ENCODE data around the gene TMEM222. TPM values are rescaled to one million over a fixed set of nuclear protein-coding genes. Genes with fewer than 3 reads are reported as not detected.

The TMEM222 gene
- total and polyA plus RNA-seq, 8 donors = 11.9 to 37.0 (median 17.5) TPM

DNA sequence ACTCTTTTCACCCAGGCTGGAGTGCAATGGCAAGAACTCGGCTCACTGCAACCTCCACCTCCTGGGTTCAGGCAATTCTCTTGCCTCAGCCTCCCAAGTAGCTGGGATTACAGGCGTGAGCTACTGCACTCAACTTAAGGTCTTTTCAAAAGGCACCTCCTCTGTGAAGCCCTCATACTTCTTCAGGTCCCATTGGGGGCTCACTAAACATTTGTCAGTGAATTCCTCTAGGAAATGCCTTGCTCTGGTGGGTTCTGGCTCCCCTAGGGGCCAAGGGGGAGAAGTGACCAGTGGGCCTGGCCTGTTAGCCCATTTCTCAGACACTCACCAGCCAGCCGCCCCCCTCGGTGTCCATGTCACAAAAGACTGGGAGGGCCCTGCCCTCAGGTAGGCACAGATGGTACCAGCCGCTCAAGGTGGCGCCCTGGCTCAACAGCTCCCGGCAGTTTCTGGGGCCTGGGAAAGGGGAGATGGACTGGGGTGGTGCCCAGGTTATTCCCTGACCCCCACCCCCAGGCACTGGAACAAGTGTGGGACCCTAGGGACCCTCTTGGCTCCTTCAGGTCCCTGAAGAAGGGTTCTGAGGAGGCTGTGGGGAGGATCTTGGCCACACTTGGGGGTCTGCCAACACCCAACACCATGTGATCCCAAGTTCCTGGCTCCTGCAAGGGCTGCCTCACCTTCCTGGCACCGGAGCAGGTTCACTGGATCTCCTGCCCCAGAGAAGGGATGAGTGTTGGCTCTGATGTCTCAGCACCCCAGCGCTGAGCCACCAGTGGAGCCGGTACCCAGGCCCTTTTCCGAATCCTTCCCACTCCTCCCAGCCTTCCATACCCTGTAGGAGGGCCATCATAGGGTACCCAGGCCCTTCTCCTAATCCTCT lies 51.1 kb downstream of the TMEM222 start:
- Histone ChIP-seq H3K36me3 (no peaks in the 10 kb centered on the region), H3K4me3 (no peak overlapping the region), H3K27me3 (no peaks in the 10 kb centered on the region), H3K4me1 (no peaks in the 10 kb centered on the region), H3K9me3 (no peaks in the 10 kb centered on the region), H3K27ac (no peak overlapping the region)
- no peak for FAIRE-seq
- intact Hi-C loops (cut with DNase I) = no loop called here
- peak in 1 of 6 donors; percentile 53 for DNase-seq
- ATAC-seq = no peak
- no peak for TF ChIP-seq CTCF (IDR thresholded peaks at IDR 0.05)
- WGBS, 2 donors = 83 to 88% methylated on average over 11 of the region's 11 CpGs

DNA sequence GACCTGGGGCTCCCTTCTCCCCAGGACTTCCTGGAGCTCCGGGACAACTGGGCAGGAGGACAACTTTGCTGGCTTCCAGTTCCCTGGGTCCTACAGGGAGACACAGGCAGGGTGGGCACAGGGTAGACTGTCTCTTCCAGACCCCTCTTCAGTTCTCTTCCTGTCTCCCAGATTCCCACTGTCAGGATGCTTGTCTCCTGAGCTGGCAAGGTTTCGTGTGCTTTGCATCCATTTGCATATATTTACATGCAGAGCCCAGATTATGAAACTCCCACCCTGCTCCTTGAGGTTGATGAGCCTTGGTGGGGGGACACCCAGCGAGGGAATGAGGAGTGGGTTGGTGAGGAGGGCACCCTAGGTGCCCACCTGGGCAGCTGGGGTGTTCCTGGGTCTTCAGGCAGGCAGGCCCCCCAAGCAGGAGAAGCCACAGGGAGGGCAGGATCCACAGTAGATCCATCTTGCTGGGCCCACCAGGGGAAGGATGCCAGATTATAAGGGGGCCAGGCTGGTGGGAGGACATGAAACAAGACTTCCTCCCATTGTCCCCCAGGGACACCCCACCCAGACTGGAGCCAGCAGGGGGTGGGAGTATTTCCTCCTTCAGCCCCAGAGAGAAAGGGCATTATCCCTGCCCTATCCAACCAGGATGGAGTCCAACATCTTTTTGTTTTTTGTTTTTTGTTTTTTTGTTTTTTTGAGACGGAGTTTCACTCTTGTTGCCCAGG lies 52.6 kb downstream of the TMEM222 start, which contains the start of gene FCN3:
Gene FCN3 (minus strand): TSS at position 463 of the 725 bp plus-strand sequence. CDS start 6 bp downstream, at position 457.
- FAIRE-seq (no peak), DNase-seq (no peak), ATAC-seq (no peak)
- 64 to 71% methylated on average over 4 of the region's 4 CpGs for WGBS, 2 donors
- Histone ChIP-seq H3K9me3 (no peaks in the 10 kb centered on the region), H3K4me1 (no peaks in the 10 kb centered on the region), H3K27ac (no peak within 1 kb of the TSS), H3K27me3 (no peaks in the 10 kb centered on the region), H3K36me3 (no peaks in the 10 kb centered on the region), H3K4me3 (no peak within 1 kb of the TSS)
- TF ChIP-seq CTCF (IDR thresholded peaks at IDR 0.05) = no peak
- intact Hi-C loops (cut with DNase I) = no loop called here

DNA sequence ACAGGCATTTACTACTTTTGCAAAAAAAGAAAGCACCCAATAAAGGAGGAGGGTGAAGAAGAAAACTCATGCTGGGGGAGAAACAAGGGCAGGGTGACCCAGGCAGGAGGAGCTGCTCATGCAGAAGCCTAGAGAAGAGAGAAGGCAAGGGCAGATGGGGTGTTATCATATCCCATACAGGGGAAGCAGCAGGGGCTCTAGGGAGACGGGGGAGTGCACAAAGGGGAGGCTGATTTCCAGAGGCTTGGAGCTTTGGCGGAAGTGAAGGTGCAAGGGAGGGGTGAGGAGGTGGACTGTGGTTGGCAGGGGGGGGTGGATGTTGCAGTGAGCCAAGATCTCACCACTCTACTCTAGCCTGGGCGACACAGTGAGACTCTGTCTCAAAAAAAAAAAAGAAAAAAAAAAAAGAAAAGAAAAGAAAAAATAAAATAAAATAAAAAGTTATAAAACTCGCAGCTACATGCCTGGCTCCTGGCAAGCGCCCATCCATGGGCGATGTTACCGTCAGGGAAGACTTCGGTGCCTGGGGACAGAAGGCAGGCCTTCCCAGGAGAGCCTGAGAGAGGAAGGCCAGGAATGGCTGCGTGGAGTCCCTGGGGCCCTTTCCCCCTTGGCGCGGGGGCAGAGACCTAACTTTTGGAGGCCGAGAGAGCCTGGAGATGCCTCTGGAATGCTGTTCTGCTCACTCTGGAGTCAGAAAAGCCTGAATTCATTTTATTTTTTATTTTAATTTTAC lies 56.0 kb downstream of the TMEM222 start:
- no peak for TF ChIP-seq CTCF (IDR thresholded peaks at IDR 0.05)
- no peaks in the 10 kb centered on the region for H3K9me3 ChIP-seq
- no peaks in the 10 kb centered on the region for H3K4me1 ChIP-seq
- DNase-seq (no peak), ATAC-seq (no peak), FAIRE-seq (no peak)
- H3K4me3 ChIP-seq = no peak overlapping the region
- no peak overlapping the region for H3K27ac ChIP-seq
- 87 to 89% methylated on average over 12 of the region's 12 CpGs for WGBS, 2 donors
- no peaks in the 10 kb centered on the region for H3K36me3 ChIP-seq
- intact Hi-C loops (cut with DNase I) = no loop called here
- H3K27me3 ChIP-seq = no peaks in the 10 kb centered on the region

GRCh38 chr1:27379564-27380122 lies 57.7 kb downstream of the TMEM222 start:
- intact Hi-C loops (cut with DNase I) = loop anchor here in 1 of 3 donors (10.0 kb wide), 1 partner anchor 45 kb away; no protein-coding TSS in a partner anchor
- Histone ChIP-seq H3K9me3 (no peaks in the 10 kb centered on the region), H3K27me3 (no peaks in the 10 kb centered on the region), H3K27ac (no peak overlapping the region), H3K4me1 (no peaks in the 10 kb centered on the region), H3K36me3 (no peaks in the 10 kb centered on the region), H3K4me3 (no peak overlapping the region)
- TF ChIP-seq CTCF (IDR thresholded peaks at IDR 0.05) = no peak
- FAIRE-seq = no peak
- no peak for ATAC-seq
- WGBS, 2 donors = 79 to 81% methylated on average over 11 of the region's 11 CpGs
- DNase-seq = no peak
